Forelimb muscle (tissue), 1 donor: ENCODE measurements around the gene KCNQ1. TPM values are rescaled to one million over a fixed set of nuclear protein-coding genes. Genes with fewer than 3 reads are reported as not detected.

Experiments
- DNase-seq: peaks from one replicate; pipeline ENCODE4 v3.0.0-alpha.2; 2013; ENCODE audit warnings: low read depth
- polyA plus RNA-seq: library from polyadenylated mRNA; unstranded; fragments of 120-200 nt; gene quantifications from one replicate; pipeline ENCODE4 v1.2.1, GENCODE V29; 2013; ENCODE audit not compliant: insufficient read length

The KCNQ1 gene
- polyA plus RNA-seq, 1 donor = 2.1 TPM

DNA sequence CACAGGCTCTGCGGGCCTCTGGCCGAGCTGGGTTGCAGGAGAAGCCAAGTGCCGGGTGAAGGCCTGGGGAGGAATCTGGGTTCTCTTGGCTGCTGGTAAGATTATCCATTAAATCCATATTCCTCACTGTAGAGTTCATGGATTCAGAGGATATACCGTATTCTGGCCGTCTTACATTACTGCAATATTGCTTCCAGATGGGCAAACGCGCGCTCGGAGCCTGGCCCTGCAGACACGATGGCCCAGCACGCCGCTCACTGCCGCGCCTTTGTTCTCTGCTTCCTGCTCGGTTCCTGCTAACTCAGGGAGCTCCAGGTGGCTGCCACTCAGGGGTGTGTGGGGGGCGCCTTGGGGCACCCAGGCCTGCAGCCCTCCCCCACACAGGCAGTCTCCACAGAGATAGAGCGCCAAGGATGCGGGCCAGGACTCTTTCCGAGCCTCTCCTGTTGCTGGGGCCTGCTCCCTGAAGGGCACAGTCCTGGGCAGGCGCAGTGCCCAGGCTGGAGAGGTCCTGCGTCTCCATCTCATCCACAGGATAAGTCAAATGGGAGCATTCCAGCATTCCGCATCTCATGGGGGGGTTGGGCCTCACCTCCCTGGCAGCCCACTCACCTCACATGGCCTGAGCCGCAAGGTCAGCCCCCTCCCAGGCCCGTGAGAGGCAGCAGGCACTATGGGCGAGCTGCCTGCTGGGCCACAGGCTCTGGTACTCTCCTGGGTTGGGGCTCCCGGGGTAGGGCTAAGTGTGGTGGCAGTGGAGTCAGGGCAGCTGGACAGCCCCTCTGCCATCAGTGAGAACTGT lies 269.1 kb downstream of the KCNQ1 start:
- DNase-seq = no peak

GRCh38 chr11:2714463-2714800 lies 269.6 kb downstream of the KCNQ1 start:
- no peak for DNase-seq

DNA sequence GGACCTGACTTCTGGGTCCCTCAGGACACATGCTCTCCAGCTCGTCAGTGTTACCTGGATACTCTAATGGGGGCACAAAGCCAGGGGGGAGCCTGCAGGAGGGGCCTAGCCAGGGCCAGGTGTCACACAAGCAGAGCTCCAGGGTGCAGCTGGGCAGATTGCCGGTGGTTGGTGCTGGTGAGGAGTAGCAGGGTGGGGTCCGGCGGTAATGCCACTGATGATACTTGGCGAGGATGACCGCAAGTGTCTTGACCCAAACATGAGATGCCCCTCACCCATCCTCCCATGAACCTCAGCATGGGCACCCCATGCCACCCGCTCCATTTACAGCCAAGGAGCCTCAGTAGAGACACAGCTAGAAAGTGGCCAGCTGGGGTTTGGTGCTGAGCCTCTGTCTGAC lies 270.1 kb downstream of the KCNQ1 start:
- no peak for DNase-seq

DNA sequence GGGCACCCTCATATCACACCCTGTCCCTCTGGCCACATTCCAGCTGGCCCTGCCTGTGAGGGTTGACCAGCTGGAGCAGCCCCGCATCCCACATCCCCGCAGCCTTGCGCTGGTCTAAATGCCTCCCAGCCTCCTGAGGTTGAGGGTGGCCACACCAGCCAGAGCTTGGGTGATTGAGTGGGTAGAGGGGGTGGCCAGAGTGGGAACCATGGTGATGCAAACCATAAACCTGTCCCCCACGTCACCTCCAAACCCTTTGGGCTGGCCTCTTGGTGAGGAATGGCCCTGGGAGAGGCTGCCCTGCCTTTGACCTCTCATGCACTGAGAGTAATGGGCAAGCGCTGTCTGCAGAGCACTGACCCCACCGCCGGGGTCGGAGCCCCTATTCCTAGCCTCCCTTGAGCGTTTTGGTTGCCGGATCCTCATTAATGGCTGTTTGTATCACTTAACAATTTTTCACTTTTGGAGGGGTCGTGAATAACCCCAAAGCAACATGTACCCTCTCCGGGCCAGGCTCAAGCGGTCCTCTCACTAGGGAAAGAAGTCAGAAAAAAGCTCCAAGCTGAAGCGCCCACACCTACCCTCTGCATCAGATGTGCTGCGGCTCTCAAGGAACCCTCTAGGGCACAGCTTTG lies 271.0 kb downstream of the KCNQ1 start:
- no peak for DNase-seq

DNA sequence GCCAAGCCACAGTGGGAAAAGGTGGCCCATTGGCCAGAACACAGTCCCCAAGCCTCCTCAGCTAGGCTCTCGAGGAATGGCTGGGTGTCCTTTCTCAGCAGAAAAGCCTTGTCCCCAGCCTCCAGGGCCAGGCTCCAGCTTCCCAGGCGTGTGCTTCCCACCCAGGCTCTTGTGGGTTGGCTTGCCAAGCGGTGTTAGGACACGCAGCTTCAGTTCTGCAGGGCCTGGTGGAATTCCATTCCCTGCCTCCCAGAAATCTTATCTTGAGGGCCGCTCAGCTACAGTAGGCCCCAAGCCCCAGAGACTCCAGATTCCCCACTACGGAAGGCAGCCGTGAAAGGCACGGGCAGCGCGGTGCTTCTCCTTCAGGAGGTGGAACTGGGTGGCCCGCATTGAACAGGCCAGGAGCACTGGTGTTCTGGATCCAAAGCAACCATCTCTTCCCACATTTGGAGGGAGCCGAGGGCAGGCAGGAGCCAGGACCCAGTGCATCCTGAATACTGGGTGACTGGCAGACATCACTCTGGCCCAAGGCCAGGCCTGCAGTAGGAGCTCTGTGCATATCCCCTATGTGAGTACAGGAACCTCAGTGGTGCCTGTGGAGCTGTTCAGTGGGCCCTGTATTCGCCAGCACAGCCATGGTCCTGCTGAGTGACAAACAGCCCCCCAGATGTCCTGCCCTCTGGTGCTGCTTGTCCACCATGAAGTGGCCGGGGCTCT lies 271.7 kb downstream of the KCNQ1 start:
- no peak for DNase-seq

DNA sequence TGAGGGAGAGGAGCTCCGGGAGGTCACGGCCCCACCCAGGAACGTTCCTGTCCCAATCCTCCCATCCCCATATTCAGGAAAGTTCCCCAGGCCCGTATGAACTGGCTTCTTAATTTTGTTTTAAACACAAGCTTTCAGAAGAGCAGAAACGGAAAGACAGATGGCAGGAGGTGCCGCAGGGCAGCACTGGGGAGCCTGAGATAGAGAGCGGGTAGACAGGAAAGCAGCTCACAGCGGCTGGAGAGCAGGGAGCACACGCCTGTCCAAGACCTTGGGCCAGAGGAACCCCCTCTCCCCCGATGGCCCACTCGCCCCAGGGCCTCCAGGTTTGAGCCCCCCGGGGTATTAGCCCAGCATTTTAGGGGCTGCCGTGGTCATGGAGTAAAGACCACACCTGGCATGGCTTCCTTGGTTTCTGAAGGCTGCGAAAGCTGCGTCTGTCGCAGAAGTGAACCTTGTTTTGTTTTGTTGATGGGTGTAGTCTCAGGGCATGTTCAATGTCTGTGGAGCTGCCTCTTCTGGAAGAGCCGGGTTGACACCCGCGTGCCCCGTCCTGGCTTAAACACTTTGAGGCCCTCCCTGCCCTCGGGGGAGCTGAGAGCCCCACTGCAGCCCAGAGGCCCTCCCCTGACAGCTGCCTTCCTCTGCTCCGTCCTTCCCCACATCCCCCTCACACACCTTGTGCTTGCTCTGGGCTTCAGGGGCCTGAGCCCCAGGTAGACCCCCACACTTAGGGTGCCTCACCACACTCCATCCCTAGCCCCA lies 272.9 kb downstream of the KCNQ1 start:
- no peak for DNase-seq

DNA sequence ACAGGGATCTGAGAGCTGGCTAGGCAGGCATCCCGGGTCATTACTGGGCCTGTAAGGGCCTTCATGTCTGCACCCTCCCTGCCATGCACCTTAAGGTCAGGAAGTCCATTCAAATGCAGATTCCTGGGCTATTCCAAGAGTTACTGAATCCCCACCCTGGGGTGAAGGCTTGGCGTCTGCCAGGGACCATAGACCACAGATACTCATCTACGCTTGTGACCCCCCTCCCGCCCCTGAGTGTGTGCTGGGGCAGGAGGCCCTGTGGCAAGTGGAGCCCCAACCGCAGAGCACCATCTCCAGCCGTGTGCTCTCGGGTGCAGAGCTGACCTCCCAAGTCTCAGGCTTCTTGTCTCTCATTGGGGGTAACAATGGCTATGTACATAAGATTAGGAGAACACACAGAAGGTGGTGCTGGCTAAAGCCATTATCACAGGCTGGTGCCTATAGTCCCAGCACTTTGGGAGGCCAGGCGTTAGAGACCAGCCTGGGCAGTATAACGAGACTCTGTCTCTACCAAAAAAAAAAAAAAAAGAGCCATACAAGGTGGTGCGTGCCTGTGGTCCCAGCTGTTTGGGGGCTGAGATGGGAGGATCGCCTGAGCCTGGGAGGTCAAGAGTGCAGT lies 274.1 kb downstream of the KCNQ1 start:
- DNase-seq = no peak

DNA sequence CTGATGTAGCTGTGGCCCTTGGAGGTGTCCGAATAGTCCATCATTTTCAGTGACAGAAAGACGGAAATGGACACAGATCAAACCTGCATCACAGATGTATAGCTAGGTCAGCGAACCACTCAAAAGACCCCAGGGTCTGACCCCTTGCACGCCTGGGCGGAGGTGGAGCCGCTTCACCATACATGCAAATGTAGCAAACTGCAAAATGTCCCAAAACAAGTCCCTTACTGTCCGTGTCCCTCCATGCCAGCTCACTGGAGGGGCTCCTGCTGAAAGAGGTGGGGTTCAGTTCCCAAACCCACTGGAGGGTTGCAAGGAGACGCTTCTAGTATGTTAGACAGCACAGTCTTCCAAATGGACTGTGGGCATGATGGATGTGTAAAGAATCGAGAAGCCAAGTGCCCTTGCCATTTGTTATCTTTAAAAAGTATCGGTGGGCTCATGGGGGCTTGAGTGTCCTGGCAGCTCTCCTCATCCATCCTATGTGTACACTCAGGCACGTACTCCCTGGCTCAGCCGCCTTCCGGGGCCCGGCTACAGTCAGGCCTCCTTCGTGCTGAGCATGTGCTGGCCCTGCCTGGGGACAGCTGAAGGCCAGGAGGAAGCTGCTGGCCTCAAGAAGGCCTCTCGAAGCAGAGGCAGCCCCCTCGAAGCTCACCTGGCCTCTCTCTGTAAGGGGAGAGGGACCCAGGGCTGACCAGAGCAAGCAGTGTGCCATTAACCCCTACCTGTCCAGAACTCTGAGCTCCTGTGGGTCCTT lies 275.2 kb downstream of the KCNQ1 start:
- no peak for DNase-seq

DNA sequence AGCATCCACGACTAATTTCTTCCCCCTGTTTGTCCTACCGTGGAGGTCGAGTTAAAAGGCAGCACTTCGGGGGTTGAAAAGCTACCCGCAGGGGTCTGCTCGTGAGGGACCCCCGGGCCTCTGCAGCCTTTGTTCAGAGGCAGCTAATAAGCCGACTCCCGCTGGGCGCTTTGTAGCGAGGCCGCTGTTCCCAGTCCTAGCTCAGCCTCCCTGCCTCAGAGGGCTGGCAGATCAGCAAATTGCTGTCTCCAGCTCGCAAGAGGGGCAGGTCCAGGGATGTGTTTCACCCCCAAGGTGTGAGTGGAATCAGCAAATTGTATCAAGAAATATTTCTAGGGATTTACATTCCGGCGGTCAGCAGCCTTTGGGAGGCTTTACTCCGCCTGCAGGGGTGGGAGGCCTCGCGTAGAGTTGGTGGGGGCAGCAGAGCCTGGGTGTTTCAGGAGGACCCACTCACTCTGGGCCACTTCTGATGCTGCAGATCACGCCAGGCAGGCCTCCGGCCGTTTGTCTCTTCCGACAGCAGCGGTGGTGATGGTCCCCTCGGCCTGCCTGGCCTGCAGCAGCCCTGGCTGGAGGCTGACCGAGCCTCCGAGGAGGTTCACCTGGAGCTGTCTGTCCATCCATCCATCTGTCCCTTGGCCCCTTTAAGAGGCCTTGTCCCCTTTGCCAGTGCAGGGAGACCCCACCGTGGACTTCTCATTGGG lies 276.6 kb downstream of the KCNQ1 start:
- DNase-seq = no peak

- DNase-seq = no peak
Measured at GRCh38 chr11:2722955-2723354, 278.1 kb downstream of the KCNQ1 start.

- DNase-seq = no peak
Measured at GRCh38 chr11:2724104-2724503, 279.3 kb downstream of the KCNQ1 start.

- DNase-seq = no peak
Measured at GRCh38 chr11:2724653-2725367, 280.0 kb downstream of the KCNQ1 start.

DNA sequence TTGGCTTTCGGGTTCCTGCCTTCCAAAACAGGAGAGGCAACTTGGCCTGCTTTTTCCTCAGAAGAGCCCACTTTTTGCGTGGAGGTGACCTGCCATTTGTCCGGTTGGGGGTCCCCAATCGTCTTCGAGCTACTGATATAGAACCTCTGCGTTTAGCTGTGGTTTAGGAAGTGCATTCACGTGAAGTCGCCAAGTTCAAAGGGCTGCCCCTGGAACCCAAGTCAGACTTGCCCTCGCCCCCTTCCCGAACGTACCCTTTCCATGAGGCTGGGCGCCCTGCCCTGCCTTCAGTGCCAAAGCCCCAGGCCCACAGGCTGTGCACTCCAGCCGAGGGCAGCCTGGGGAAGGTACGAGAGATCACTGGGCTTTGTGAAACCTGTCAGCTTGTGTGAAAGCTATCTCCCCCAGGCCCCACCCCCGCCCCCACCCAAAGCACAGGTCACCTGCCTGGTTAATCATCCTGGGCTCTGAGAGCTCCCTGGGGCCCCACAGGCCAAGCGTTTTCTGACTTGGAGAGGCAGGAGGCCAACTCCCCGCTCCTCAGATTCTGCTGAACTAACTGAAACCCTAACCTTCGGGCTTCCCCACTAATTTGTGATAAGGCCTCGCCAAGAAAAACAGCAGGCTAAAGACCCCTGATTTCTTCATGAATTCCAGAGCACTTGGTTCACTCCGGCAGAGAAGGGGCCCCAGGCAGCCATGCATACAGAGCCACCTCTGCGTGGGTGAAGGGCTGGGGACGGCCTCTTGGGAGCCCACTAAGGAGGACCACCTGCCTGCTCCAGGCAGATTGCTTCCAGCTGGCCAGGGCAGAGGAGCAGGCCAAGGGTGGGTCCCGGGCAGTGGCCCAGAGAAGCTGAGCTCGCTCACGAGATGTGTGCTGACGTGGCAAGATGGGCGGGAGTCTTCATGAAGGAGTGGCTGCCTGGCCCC lies 280.8 kb downstream of the KCNQ1 start:
- peak; percentile 59 for DNase-seq

- no peak for DNase-seq
Measured at GRCh38 chr11:2726964-2727363, 282.2 kb downstream of the KCNQ1 start.

DNA sequence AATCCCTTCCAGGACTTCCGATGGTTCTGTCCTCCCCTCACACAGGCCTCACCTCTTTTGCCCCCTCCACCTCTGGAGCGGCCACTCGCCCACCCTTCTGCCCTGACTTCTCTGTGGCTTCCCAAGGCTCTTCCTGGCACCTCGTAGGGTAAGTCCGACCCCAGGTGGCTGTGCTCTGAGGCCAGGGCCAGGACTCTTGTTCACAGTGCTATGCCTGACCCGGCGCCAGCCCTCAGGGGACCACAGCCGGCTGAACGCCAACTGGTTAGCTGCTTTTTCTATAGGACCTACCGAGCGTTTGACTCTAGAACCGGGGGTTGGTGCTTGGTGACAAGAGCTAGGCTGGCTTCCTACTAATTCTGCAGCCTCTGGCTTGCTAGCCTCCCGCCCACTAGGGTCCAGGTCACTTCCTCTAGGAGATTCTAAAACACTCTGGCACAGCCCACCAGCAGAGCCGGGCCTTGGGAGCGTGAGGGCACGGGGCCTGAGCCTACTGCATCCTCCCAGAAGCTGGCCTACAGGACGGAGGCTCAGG lies 283.4 kb downstream of the KCNQ1 start:
- no peak for DNase-seq

GRCh38 chr11:2728663-2729332 lies 284.0 kb downstream of the KCNQ1 start:
- no peak for DNase-seq

- DNase-seq = no peak
Measured at GRCh38 chr11:2729841-2730240, 285.0 kb downstream of the KCNQ1 start.
